Measurements from ENCODE around the gene CHMP6. TPM values are rescaled to one million over a fixed set of nuclear protein-coding genes. Genes with fewer than 3 reads are reported as not detected.

The CHMP6 gene
- total RNA-seq, 1 experiment from 2014 or later: 15.0 TPM

DNA sequence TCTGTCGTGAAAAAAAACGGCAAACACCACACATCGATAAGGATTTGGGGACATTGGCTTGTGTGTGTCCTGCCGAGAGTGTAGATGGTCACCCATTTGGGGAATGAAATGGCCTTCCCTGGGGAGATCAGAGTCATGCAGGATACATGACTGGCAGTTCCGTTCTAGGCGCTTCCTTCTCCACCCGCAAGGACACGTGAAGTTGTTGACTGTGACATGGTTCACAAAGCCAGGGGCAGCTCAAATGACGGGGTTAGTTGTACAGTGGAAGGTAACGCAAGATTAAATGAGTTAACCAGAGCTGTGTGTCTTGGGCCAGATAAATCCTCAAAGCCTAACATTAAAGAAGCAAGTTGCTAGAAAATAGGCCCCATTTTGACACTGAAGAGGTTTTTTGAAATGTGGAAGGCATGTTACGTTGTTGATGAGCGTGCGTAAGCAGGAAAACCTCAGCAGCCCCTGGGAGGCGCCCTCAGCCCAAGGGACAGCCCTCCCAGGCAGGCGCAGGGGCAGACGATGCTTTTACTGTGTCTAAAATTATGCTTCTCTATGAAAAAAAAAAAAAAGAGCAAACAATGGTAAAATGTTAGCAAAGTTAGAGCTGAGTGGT is 35.9 kb upstream of the CHMP6 start:
- CTCF ChIA-PET: interaction anchor here (2.7 kb wide), 1 partner anchor 529 kb away, joined by 7 read pairs; no protein-coding TSS in a partner anchor

GRCh38 chr17:80956321-80957190 is 35.1 kb upstream of the CHMP6 start:
- CTCF ChIA-PET: interaction anchor here (0.9 to 2.7 kb wide), 3 partner anchors 13 to 529 kb away, joined by 3 to 7 read pairs (median 5); no protein-coding TSS in a partner anchor
- ATAC-seq (no peak), DNase-seq (ENCODE audit: low spot score) (peak; percentile 4)
- no peak overlapping the region for H3K4me3 Mint-ChIP-seq
- H3K27ac Mint-ChIP-seq: no peak overlapping the region
- POLR2A ChIA-PET: no interaction called here
- no peaks in the 10 kb centered on the region for H3K36me3 Mint-ChIP-seq
- no peaks in the 10 kb centered on the region for H3K27me3 Mint-ChIP-seq (ENCODE audit: low read depth)
- no peaks in the 10 kb centered on the region for H3K4me1 Mint-ChIP-seq
- peaks cover 6% of the 10 kb centered on the region; the same call in 1 of the 2 replicates for H3K9me3 Mint-ChIP-seq
- TF ChIP-seq ELF4 (CRISPR knock-in tag; IDR thresholded peaks at IDR 0.05; ENCODE audit: low read depth) (no peak), RORB (CRISPR knock-in tag; IDR thresholded peaks at IDR 0.05) (no peak), EMX1 (CRISPR knock-in tag; IDR thresholded peaks at IDR 0.05) (no peak), ETV6 (CRISPR knock-in tag; IDR thresholded peaks at IDR 0.05) (no peak), CDX4 (CRISPR knock-in tag; IDR thresholded peaks at IDR 0.05; ENCODE audit: borderline replicate concordance) (no peak), ZNF138 (CRISPR knock-in tag; conservative IDR thresholded peaks at IDR 0.05) (no peak), CREM (CRISPR knock-in tag; IDR thresholded peaks at IDR 0.05) (no peak), ZNF317 (CRISPR knock-in tag; IDR thresholded peaks at IDR 0.05; ENCODE audit: borderline replicate concordance, low read depth) (no peak), TCF7 (CRISPR knock-in tag; IDR thresholded peaks at IDR 0.05; ENCODE audit: low read depth) (no peak), MYBL2 (CRISPR knock-in tag; IDR thresholded peaks at IDR 0.05) (no peak), ZNF121 (CRISPR knock-in tag; IDR thresholded peaks at IDR 0.05) (no peak)
- TF ChIP-seq, protein P1, sequence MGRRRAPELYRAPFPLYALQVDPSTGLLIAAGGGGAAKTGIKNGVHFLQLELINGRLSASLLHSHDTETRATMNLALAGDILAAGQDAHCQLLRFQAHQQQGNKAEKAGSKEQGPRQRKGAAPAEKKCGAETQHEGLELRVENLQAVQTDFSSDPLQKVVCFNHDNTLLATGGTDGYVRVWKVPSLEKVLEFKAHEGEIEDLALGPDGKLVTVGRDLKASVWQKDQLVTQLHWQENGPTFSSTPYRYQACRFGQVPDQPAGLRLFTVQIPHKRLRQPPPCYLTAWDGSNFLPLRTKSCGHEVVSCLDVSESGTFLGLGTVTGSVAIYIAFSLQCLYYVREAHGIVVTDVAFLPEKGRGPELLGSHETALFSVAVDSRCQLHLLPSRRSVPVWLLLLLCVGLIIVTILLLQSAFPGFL (CRISPR knock-in tag; IDR thresholded peaks at IDR 0.05; ENCODE audit: borderline replicate concordance): no peak
- TF ChIP-seq, protein P2, sequence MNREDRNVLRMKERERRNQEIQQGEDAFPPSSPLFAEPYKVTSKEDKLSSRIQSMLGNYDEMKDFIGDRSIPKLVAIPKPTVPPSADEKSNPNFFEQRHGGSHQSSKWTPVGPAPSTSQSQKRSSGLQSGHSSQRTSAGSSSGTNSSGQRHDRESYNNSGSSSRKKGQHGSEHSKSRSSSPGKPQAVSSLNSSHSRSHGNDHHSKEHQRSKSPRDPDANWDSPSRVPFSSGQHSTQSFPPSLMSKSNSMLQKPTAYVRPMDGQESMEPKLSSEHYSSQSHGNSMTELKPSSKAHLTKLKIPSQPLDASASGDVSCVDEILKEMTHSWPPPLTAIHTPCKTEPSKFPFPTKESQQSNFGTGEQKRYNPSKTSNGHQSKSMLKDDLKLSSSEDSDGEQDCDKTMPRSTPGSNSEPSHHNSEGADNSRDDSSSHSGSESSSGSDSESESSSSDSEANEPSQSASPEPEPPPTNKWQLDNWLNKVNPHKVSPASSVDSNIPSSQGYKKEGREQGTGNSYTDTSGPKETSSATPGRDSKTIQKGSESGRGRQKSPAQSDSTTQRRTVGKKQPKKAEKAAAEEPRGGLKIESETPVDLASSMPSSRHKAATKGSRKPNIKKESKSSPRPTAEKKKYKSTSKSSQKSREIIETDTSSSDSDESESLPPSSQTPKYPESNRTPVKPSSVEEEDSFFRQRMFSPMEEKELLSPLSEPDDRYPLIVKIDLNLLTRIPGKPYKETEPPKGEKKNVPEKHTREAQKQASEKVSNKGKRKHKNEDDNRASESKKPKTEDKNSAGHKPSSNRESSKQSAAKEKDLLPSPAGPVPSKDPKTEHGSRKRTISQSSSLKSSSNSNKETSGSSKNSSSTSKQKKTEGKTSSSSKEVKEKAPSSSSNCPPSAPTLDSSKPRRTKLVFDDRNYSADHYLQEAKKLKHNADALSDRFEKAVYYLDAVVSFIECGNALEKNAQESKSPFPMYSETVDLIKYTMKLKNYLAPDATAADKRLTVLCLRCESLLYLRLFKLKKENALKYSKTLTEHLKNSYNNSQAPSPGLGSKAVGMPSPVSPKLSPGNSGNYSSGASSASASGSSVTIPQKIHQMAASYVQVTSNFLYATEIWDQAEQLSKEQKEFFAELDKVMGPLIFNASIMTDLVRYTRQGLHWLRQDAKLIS (CRISPR knock-in tag; IDR thresholded peaks at IDR 0.05; ENCODE audit: borderline replicate concordance): no peak

More for the DNA sequence above, 35.9 kb upstream of the CHMP6 start:
- POLR2A ChIA-PET: no interaction called here
- DNase-seq (ENCODE audit: low spot score) (peak; percentile 8), ATAC-seq (no peak)
- H3K27me3 Mint-ChIP-seq (ENCODE audit: low read depth): no peaks in the 10 kb centered on the region
- no peaks in the 10 kb centered on the region for H3K4me1 Mint-ChIP-seq
- no peak for TF ChIP-seq PRRX2 (CRISPR knock-in tag; IDR thresholded peaks at IDR 0.05)
- TF ChIP-seq SP1 (CRISPR knock-in tag; conservative IDR thresholded peaks at IDR 0.05): no peak
- TF ChIP-seq ZNF416 (CRISPR knock-in tag; IDR thresholded peaks at IDR 0.05): no peak
- no peak for TF ChIP-seq ATF6 (CRISPR knock-in tag; IDR thresholded peaks at IDR 0.05)
- TF ChIP-seq, protein P3, sequence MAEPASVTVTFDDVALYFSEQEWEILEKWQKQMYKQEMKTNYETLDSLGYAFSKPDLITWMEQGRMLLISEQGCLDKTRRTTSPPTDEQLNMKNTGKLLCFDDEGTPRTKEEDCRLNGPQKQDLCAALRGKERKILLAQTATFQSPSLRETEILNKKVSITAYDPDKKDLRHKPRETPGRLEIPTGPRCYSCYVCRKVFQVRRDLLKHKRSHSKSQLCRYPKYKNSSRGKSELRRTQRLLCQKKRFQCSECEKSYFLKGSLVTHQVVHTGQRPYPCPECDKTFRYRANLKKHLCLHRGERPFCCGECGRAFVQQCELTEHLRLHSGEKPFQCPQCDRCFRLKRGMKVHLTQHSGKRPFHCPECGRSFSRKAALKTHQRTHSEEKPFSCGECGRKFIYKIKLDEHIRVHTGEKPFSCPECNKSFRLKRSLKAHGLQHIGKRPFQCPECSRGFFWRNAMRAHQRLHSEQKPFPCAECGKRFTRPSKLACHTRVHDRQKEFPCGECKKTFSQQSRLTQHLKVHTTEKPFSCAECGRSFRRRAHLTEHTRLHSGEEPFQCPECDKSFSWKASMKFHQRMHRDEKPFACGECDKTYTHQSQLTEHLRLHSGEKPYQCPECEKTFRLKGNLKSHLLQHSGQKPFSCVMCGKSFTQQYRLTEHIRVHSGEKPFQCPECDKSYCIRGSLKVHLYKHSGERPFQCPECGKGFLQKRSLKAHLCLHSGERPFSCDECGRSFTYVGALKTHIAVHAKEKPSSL (CRISPR knock-in tag; conservative IDR thresholded peaks at IDR 0.05): no peak
- TF ChIP-seq TEAD1 (CRISPR knock-in tag; IDR thresholded peaks at IDR 0.05): no peak
- peaks cover 6% of the 10 kb centered on the region; the same call in 1 of the 2 replicates for H3K9me3 Mint-ChIP-seq
- no peak overlapping the region for H3K4me3 Mint-ChIP-seq
- no peak overlapping the region for H3K27ac Mint-ChIP-seq
- no peaks in the 10 kb centered on the region for H3K36me3 Mint-ChIP-seq

Measured in WTC11 (cell line).